ENCODE measurements around the gene DIAPH2.

The DIAPH2 gene

GRCh38 chrX:97210501-97210900 lies 525.9 kb downstream of the DIAPH2 start:
- DNase-seq = no peak

GRCh38 chrX:97211070-97211469 lies 526.4 kb downstream of the DIAPH2 start:
- DNase-seq = no peak

GRCh38 chrX:97215186-97215585 lies 530.5 kb downstream of the DIAPH2 start:
- DNase-seq = no peak

- DNase-seq = no peak
Observed at GRCh38 chrX:97224148-97224547, 539.5 kb downstream of the DIAPH2 start.

- DNase-seq = no peak
Observed at GRCh38 chrX:97229318-97229717, 544.7 kb downstream of the DIAPH2 start.

GRCh38 chrX:97230948-97231347 lies 546.3 kb downstream of the DIAPH2 start:
- DNase-seq = no peak

GRCh38 chrX:97234471-97235081 lies 549.9 kb downstream of the DIAPH2 start:
- DNase-seq = no peak

GRCh38 chrX:97238632-97239031 lies 554.0 kb downstream of the DIAPH2 start:
- DNase-seq = no peak

- no peak for DNase-seq
Observed at GRCh38 chrX:97252111-97252510, 567.5 kb downstream of the DIAPH2 start.

GRCh38 chrX:97260679-97261078 lies 576.0 kb downstream of the DIAPH2 start:
- peak; percentile 14 for DNase-seq

- DNase-seq = no peak
Observed at GRCh38 chrX:97266406-97267121, 581.9 kb downstream of the DIAPH2 start.

- no peak for DNase-seq
Observed at GRCh38 chrX:97267396-97268181, 582.9 kb downstream of the DIAPH2 start.

- no peak for DNase-seq
Observed at GRCh38 chrX:97268182-97268680, 583.6 kb downstream of the DIAPH2 start.

- DNase-seq = no peak
Observed at GRCh38 chrX:97284531-97284930, 599.9 kb downstream of the DIAPH2 start.

GRCh38 chrX:97290199-97290598 lies 605.6 kb downstream of the DIAPH2 start:
- no peak for DNase-seq

- DNase-seq = no peak
Observed at GRCh38 chrX:97294041-97294440, 609.4 kb downstream of the DIAPH2 start.

- no peak for DNase-seq
Observed at GRCh38 chrX:97295954-97296353, 611.3 kb downstream of the DIAPH2 start.

GRCh38 chrX:97306771-97307470 lies 622.3 kb downstream of the DIAPH2 start:
- DNase-seq = no peak

GRCh38 chrX:97308171-97308570 lies 623.5 kb downstream of the DIAPH2 start:
- DNase-seq = no peak

GRCh38 chrX:97309487-97310116 lies 625.0 kb downstream of the DIAPH2 start:
- no peak for DNase-seq

- no peak for DNase-seq
Observed at GRCh38 chrX:97310373-97310772, 625.7 kb downstream of the DIAPH2 start.

GRCh38 chrX:97311066-97311778 lies 626.6 kb downstream of the DIAPH2 start:
- no peak for DNase-seq

Data from NCI-H1092 treated with DMSO at 0.1 percent for 48 hours (cell line).